Tibial nerve (tissue), 4 donors: Measurements from ENCODE around the gene ZNF500. TPM values are rescaled to one million over a fixed set of nuclear protein-coding genes. Genes with fewer than 3 reads are reported as not detected.

Experiments used
- DNase-seq, 2 donors: peaks; one replicate each; pipeline ENCODE4 v3.0.0-alpha.2; 2019; ENCODE audit warnings: low spot score in 2 of 2
- H3K27ac ChIP-seq, 4 donors: fragments of 200-600 bp; sonication (generic) in 3 of 4; one replicate each; pipeline ENCODE4 v1.5.1; 2017 to 2019; ENCODE audit warnings: mild to moderate bottlenecking in 1 of 4
- H3K27me3 ChIP-seq, 2 donors: fragments of 200-600 bp; sonication (generic) in 1 of 2; one replicate each; pipeline versions ENCODE4 v1.5.1 to v1.6.0; 2017 to 2019
- H3K36me3 ChIP-seq, 3 donors: fragments of 200-600 bp; sonication (generic); one replicate each; pipeline ENCODE4 v1.5.1; 2018 to 2019
- H3K4me1 ChIP-seq, 4 donors: fragments of 200-600 bp; sonication (generic) in 3 of 4; one replicate each; pipeline ENCODE4 v1.5.1; 2017 to 2019
- H3K4me3 ChIP-seq, 4 donors: fragments of 200-600 bp; sonication (generic) in 3 of 4; one replicate each; pipeline ENCODE4 v1.5.1; 2017 to 2019; ENCODE audit warnings: mild to moderate bottlenecking in 1 of 4, moderate library complexity in 1 of 4
- H3K9me3 ChIP-seq, 4 donors: fragments of 200-600 bp; sonication (generic) in 3 of 4; one replicate each; pipeline ENCODE4 v1.5.1; 2017 to 2019
- EP300 ChIP-seq, 2 donors: sonication (generic); formaldehyde crosslinking; IDR thresholded peaks; one replicate each; pipeline ENCODE4 v1.6.1; 2017; ENCODE audit warnings: antibody characterized with exemption in 2 of 2, mild to moderate bottlenecking in 1 of 2
- POLR2A ChIP-seq, 2 donors: fragments of 450-650 bp; IDR thresholded peaks; one replicate each; pipeline ENCODE4 v1.6.1; 2017; ENCODE audit warnings: antibody characterized with exemption in 2 of 2, mild to moderate bottlenecking in 2 of 2, moderate library complexity in 2 of 2
- WGBS, 2 donors: methylation state at CpG; one replicate each; pipeline ENCODE4 v1.1.5; 2018; 5-methylcytosine and 5-hydroxymethylcytosine counted together
- total RNA-seq, 4 donors: library from RNA; depleted of rRNA; stranded (reverse); fragments of >200 nt; gene quantifications; one replicate each; pipeline ENCODE4 v1.1.0, GENCODE V29; 2016
- TF ChIP-seq, protein P1 (sequence below), 5 experiments: fragments of 200-600 bp in 3 of 5; fragments of 450-650 bp in 2 of 5; sonication (generic) in 3 of 5; IDR thresholded peaks; one replicate each; pipeline ENCODE4 v1.5.1; 2016 to 2019; ENCODE audit warnings: antibody characterized with exemption in 5 of 5, mild to moderate bottlenecking in 3 of 5, moderate library complexity in 2 of 5

Gene ZNF500
- total RNA-seq, 4 donors from 2014 or later, result 20.3 to 43.2 (median 34.4) TPM

DNA sequence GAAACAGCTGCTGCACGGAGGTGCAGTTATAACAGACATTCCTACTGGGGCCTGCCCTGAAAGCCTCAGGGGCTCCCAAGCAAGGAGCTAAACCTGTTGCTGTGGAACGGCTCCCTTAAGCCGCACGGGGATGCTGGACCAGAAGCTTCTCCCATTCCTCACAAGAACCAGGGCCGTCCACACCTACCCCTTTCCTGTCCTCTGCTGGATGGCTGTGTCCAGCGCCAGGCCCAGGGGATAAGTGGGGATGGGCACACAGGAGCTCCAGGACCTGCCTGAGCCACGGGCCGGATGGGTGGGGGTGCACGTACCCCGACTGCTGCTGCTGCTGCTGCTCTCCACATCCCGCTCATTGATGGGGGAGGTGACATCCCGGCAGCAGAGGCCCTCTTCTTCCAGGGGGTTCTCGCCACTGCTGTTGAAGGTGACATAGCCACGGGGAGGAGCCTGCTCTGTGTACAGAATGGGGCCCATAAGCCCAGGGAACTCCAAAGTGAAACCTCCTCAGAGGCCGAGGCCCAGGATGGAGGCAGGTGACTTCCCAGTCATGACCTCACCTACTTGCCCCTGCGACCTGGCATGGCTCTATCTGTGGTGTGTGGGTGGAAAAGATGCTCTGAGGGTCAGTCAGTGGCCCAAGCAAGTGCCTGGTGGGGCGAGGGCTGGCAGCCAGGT, 65.0 kb downstream of the ZNF500 start:
- Histone ChIP-seq H3K4me3 (no peak overlapping the region), H3K9me3 (no peaks in the 10 kb centered on the region), H3K36me3 (peaks cover 2 to 93% (median 21%) of the 10 kb centered on the region in 3 donors), H3K27me3 (no peaks in the 10 kb centered on the region), H3K4me1 (peaks cover 0 to 7% (median 0%) of the 10 kb centered on the region in 4 donors), H3K27ac (no peak overlapping the region)
- 89 to 94% methylated on average over 17 of the region's 17 CpGs for WGBS, 2 donors
- no peak for DNase-seq
- no peak for TF ChIP-seq POLR2A (IDR thresholded peaks at IDR 0.05)
- TF ChIP-seq, protein P1, sequence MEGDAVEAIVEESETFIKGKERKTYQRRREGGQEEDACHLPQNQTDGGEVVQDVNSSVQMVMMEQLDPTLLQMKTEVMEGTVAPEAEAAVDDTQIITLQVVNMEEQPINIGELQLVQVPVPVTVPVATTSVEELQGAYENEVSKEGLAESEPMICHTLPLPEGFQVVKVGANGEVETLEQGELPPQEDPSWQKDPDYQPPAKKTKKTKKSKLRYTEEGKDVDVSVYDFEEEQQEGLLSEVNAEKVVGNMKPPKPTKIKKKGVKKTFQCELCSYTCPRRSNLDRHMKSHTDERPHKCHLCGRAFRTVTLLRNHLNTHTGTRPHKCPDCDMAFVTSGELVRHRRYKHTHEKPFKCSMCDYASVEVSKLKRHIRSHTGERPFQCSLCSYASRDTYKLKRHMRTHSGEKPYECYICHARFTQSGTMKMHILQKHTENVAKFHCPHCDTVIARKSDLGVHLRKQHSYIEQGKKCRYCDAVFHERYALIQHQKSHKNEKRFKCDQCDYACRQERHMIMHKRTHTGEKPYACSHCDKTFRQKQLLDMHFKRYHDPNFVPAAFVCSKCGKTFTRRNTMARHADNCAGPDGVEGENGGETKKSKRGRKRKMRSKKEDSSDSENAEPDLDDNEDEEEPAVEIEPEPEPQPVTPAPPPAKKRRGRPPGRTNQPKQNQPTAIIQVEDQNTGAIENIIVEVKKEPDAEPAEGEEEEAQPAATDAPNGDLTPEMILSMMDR (IDR thresholded peaks at IDR 0.05), result no peak
- no peak for TF ChIP-seq EP300 (IDR thresholded peaks at IDR 0.05)

DNA sequence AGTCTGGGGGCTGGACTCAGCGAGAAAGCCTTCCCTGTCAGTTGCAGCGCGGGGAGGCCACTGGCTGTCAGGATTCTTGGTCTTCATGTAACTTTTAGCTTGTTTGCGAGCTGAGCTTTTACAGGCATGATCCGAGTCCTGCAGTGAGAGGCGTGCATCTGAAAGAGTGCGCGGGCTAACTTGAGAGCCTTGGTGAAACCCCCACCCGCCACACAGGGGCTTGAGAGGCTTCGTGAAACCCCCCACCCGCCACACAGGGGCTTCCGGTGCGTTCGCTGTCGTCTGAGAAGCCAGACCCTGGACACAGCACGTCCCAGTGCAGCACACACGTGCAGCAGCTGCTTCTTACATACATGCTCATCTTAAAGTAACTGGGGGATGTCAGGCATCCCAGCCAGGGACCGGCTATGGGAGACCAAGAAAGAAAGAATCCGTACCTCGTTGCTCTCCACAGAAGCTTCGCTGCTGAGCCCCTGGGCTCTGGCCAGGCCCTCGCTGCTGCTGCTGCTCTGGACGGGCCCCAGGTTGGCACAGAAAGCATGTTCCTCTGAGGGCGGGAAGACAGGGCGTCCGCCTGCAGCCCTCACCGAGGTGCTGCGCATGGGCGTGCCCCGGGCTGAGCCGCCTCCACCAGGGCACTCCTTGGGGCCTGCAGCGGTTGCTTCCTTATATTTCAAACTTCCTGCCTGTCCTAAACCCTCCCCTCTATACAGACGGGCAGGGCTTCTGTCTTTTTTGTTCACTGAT, 65.8 kb downstream of the ZNF500 start:
- Histone ChIP-seq H3K36me3 (peaks cover 2 to 94% (median 25%) of the 10 kb centered on the region in 3 donors), H3K4me3 (no peak overlapping the region), H3K4me1 (peaks cover 0 to 15% (median 0%) of the 10 kb centered on the region in 4 donors), H3K9me3 (no peaks in the 10 kb centered on the region), H3K27me3 (no peaks in the 10 kb centered on the region), H3K27ac (no peak overlapping the region)
- TF ChIP-seq POLR2A (IDR thresholded peaks at IDR 0.05) (no peak), EP300 (IDR thresholded peaks at IDR 0.05) (no peak)
- TF ChIP-seq, protein P1 (IDR thresholded peaks at IDR 0.05), result no peak
- WGBS, 2 donors, result 83 to 88% methylated on average over 23 to 33 of the region's 33 CpGs
- no peak for DNase-seq

DNA sequence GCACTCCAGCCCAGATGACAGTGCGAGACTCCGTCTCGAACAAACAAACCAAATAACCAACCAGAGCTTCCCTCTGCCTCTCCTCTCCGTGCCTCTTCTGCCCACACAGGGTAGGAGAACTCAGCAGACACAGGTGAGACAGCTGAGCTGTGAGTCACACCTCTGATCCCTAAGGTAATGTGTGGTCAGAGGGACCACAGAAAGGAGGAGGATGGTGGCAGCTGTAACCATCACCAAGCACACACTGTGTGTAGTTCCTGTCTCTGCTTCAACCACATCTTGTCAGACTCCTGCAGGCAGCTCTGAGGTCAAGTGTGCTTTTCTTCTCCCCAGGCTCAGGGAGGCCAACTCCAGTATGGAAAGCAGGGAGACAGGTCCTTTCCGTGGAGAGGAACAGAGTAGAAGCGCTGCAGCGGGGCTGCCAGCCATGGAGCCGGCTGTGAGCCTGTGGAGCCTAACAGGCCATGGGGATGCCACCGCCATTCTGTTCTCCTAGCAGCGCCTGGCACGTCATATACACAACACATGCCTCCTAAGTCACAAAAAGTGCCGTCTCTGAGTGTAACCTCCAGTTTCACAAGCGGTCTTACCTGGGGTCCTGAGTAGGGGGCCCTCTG, 66.5 kb downstream of the ZNF500 start:
- H3K36me3 ChIP-seq, result peaks cover 2 to 99% (median 25%) of the 10 kb centered on the region in 3 donors
- TF ChIP-seq, protein P1 (IDR thresholded peaks at IDR 0.05), result no peak
- TF ChIP-seq POLR2A (IDR thresholded peaks at IDR 0.05), result no peak
- no peak for TF ChIP-seq EP300 (IDR thresholded peaks at IDR 0.05)
- no peak overlapping the region for H3K27ac ChIP-seq
- H3K4me1 ChIP-seq, result peaks cover 0 to 21% (median 0%) of the 10 kb centered on the region in 4 donors
- no peaks in the 10 kb centered on the region for H3K27me3 ChIP-seq
- no peak overlapping the region for H3K4me3 ChIP-seq
- DNase-seq, result no peak
- H3K9me3 ChIP-seq, result no peaks in the 10 kb centered on the region
- 92% methylated on average over 13 of the region's 13 CpGs for WGBS, 2 donors

DNA sequence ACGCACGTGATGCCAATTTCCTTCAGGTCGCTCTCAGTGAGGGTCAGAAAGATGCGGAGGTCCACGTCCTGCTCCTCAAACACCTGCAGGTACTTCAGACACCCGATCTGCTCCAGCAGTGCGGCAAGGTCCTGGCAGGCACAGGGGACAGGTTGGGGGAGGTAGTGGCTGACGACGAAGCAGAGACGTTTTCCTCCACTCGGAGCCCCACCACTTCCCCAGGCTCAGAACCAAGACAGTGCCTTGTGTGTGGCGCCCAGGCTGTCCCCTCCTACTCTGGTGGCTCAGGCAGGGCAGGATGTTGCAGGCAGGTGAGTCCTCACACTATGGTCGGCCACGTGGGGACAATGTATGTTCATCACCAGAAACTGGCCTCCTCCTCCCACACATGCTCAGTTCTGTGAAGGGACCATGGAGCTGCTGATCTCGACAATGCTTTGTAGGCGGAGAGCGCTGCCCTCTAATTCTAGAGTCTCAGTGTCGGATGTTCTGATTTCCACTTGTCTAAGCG, 67.9 kb downstream of the ZNF500 start:
- no peak overlapping the region for H3K4me3 ChIP-seq
- no peak for DNase-seq
- TF ChIP-seq POLR2A (IDR thresholded peaks at IDR 0.05) (no peak), EP300 (IDR thresholded peaks at IDR 0.05) (no peak)
- TF ChIP-seq, protein P1 (IDR thresholded peaks at IDR 0.05), result no peak
- no peak overlapping the region for H3K27ac ChIP-seq
- H3K9me3 ChIP-seq, result no peaks in the 10 kb centered on the region
- H3K27me3 ChIP-seq, result no peaks in the 10 kb centered on the region
- WGBS, 2 donors, result 85 to 91% methylated on average over 7 to 10 of the region's 19 CpGs
- peaks cover 2 to 94% (median 20%) of the 10 kb centered on the region in 3 donors for H3K36me3 ChIP-seq
- peaks cover 0 to 35% (median 6%) of the 10 kb centered on the region in 4 donors for H3K4me1 ChIP-seq
